K562 (cell line): ENCODE measurements around the gene TSHR. TPM values are rescaled to one million over a fixed set of nuclear protein-coding genes. Genes with fewer than 3 reads are reported as not detected.

Experiments
- ATAC-seq: fragments of 200-7000 bp; cut with Tn5 transposase; 3 replicates; pipeline ENCODE4 v1.9.1; 2020; ENCODE audit warnings: moderate library complexity
- BruUV-seq: library from RNA; stranded (reverse); fragments of 400-500 nt; replicated peaks from 2 replicates; lab custom pipeline; 2021; lab: Mats Ljungman, UMichigan
- CTCF ChIA-PET: fragments of 300-600 bp; formaldehyde crosslinking; extraction: SDS; loops from one replicate; lab custom pipeline; 2021; ENCODE audit warnings: low intra/inter-chr PET ratio; lab: Yijun Ruan, JAX
- POLR2A ChIA-PET: fragments of 300-600, 350-650 bp; sonication (Branson Sonifier 250); formaldehyde crosslinking; extraction: SDS; loops from one replicate; lab custom pipeline; 2021; ENCODE audit warnings: antibody characterized with exemption, inconsistent platforms; lab: Yijun Ruan, JAX
- DNase-seq, 4 experiments: peaks; one replicate each; pipeline versions ENCODE4 v3.0.0 to v3.0.0-alpha.2; 2011 to 2018; ENCODE audit warnings: low spot score in 3 of 4, mixed read lengths in 3 of 4; ENCODE audit errors: extremely low read depth in 1 of 4
- FAIRE-seq: peaks from 2 replicates; lab custom pipeline; 2011; peaks lifted over from hg19 to GRCh38; lab: Jason Lieb, UNC
- H2AFZ ChIP-seq: 2 replicates; pipeline ENCODE4 v1.6.0; 2011; ENCODE audit warnings: low read depth, low read length, control low read depth, inconsistent platforms
- H3K27ac ChIP-seq: fragments of 200-600 bp; 3 replicates; pipeline ENCODE4 v1.8.0; 2011; ENCODE audit warnings: low read depth, mild to moderate bottlenecking, control low read depth, inconsistent platforms, low read length, moderate library complexity, mixed read lengths; ENCODE audit errors: extremely low read depth
- H3K27me3 ChIP-seq, 2 experiments: fragments of 300-600 bp in 1 of 2; 2 replicates in 1 of 2; 3 replicates in 1 of 2; pipeline versions ENCODE4 v1.6.0 to v1.8.0; 2011; ENCODE audit warnings: inconsistent platforms in 2 of 2, low read length in 2 of 2, mild to moderate bottlenecking in 1 of 2, mixed read lengths in 1 of 2, moderate library complexity in 1 of 2; ENCODE audit not compliant: control insufficient read depth in 2 of 2, insufficient read depth in 2 of 2
- H3K36me3 ChIP-seq: fragments of 300-600 bp; 3 replicates; pipeline ENCODE4 v1.8.0; 2011; ENCODE audit warnings: mild to moderate bottlenecking, low read length, inconsistent platforms; ENCODE audit not compliant: control insufficient read depth, insufficient read depth
- H3K4me1 ChIP-seq, 2 experiments: fragments of 200-600 bp in 1 of 2; replicated peaks in 1 of 2; 2 replicates in 1 of 2; 3 replicates in 1 of 2; pipeline versions ENCODE4 v1.5.1 to v1.8.0; 2011; ENCODE audit warnings: inconsistent platforms in 2 of 2, low read length in 2 of 2, mild to moderate bottlenecking in 1 of 2, mixed read lengths in 1 of 2, moderate library complexity in 1 of 2; ENCODE audit not compliant: control insufficient read depth in 2 of 2, insufficient read depth in 2 of 2
- H3K4me2 ChIP-seq: 2 replicates; pipeline ENCODE4 v1.6.1; 2011; ENCODE audit warnings: low read length, control low read depth, inconsistent platforms, mixed read lengths; ENCODE audit not compliant: insufficient read depth
- H3K4me3 ChIP-seq: fragments of 200-600 bp; sonication (generic), shearing (Covaris generic); 2 replicates; pipeline ENCODE4 v1.5.1; 2016; ENCODE audit warnings: control low read depth, inconsistent platforms
- H3K79me2 ChIP-seq: fragments of 200-600 bp; 3 replicates; pipeline ENCODE4 v1.8.0; 2011; ENCODE audit warnings: low read length, inconsistent platforms; ENCODE audit not compliant: control insufficient read depth, insufficient read depth
- H3K9ac ChIP-seq, 2 experiments: 2 replicates each; pipeline versions ENCODE4 v1.6.0 to v1.6.1; 2011; ENCODE audit warnings: low read depth in 2 of 2, low read length in 2 of 2, control low read depth in 1 of 2, inconsistent platforms in 1 of 2, mild to moderate bottlenecking in 1 of 2, mixed read lengths in 1 of 2; ENCODE audit not compliant: insufficient read depth in 1 of 2
- H3K9me1 ChIP-seq: one replicate; pipeline ENCODE4 v1.6.0; 2011; ENCODE audit warnings: inconsistent platforms, mild to moderate bottlenecking, low read length, moderate library complexity; ENCODE audit not compliant: control insufficient read depth, insufficient read depth
- H3K9me3 ChIP-seq: replicated peaks from 2 replicates; pipeline ENCODE4 v1.5.1; 2011; ENCODE audit warnings: low read depth, low read length, inconsistent platforms; ENCODE audit not compliant: control insufficient read depth, insufficient read depth
- H4K20me1 ChIP-seq: replicated peaks from 2 replicates; pipeline ENCODE4 v1.6.1; 2011; ENCODE audit warnings: low read length, inconsistent platforms, mixed read lengths; ENCODE audit not compliant: control insufficient read depth, insufficient read depth
- ARID2 ChIP-seq: fragments of 450-650 bp; IDR thresholded peaks from 2 replicates; pipeline ENCODE4 v1.6.1; 2017; ENCODE audit warnings: antibody characterized with exemption, mild to moderate bottlenecking
- BCOR ChIP-seq: fragments of 450-650 bp; IDR thresholded peaks from 2 replicates; pipeline ENCODE4 v1.6.1; 2016
- COPS2 ChIP-seq: fragments of 450-650 bp; conservative IDR thresholded peaks from 2 replicates; pipeline ENCODE4 v1.6.1; 2016; ENCODE audit warnings: mild to moderate bottlenecking, moderate library complexity
- CREBBP ChIP-seq: IDR thresholded peaks from one replicate; pipeline ENCODE4 v1.6.1; 2012; ENCODE audit warnings: low read depth, mild to moderate bottlenecking, control low read depth, inconsistent platforms, low read length
- E2F3 ChIP-seq: fragments of 250-450 bp; sonication (Bioruptor Pico); IDR thresholded peaks from 2 replicates; pipeline ENCODE4 v1.4.0; 2020; ENCODE audit warnings: mild to moderate bottlenecking
- ETV1 ChIP-seq: fragments of 450-650 bp; conservative IDR thresholded peaks from 2 replicates; pipeline ENCODE4 v1.6.1; 2016; ENCODE audit warnings: missing genetic modification characterization, control low read depth, low read depth, missing compliant biosample characterization
- FOSL1 ChIP-seq: fragments of 200-800 bp; sonication (Bioruptor generic); conservative IDR thresholded peaks from 2 replicates; pipeline ENCODE4 v1.6.1; 2016; ENCODE audit warnings: missing genetic modification characterization, missing compliant biosample characterization
- HSF4 ChIP-seq: fragments of 250-450 bp; sonication (Bioruptor Pico); IDR thresholded peaks from 2 replicates; pipeline ENCODE4 v2.1.2; 2022; ENCODE audit warnings: mild to moderate bottlenecking, moderate library complexity, borderline replicate concordance
- LCOR ChIP-seq: sonication (generic); formaldehyde crosslinking; IDR thresholded peaks from 2 replicates; pipeline ENCODE4 v1.8.0; 2022; ENCODE audit warnings: mild to moderate bottlenecking, missing genetic modification reagents
- MXD1 ChIP-seq: fragments of 250-450 bp; sonication (Bioruptor Pico); IDR thresholded peaks from 2 replicates; pipeline ENCODE4 v1.8.0; 2021; ENCODE audit warnings: borderline replicate concordance, mild to moderate bottlenecking, moderate library complexity; ENCODE audit not compliant: poor library complexity, severe bottlenecking
- SREBF2 ChIP-seq: sonication (generic); formaldehyde crosslinking; IDR thresholded peaks from 2 replicates; pipeline ENCODE4 v1.4.0; 2020; ENCODE audit warnings: mild to moderate bottlenecking, missing genetic modification reagents
- TAF15 ChIP-seq: fragments of 200-400 bp; formaldehyde crosslinking; IDR thresholded peaks from 2 replicates; pipeline ENCODE4 v1.6.1; 2017; ENCODE audit warnings: mild to moderate bottlenecking, low read depth, low read length, moderate library complexity
- TRIM24 ChIP-seq, 2 experiments: fragments of 450-650 bp; IDR thresholded peaks; 2 replicates each; pipeline ENCODE4 v1.6.1; 2016
- ZNF274 ChIP-seq: IDR thresholded peaks from 2 replicates; pipeline ENCODE4 v1.6.1; 2011; ENCODE audit warnings: low read depth, mild to moderate bottlenecking, low read length, moderate library complexity, borderline replicate concordance
- WGBS: fragments of 100-300 bp; shearing (Covaris generic); methylation state at CpG from one replicate; pipeline ENCODE4 v1.1.6; 2016; ENCODE audit warnings: low coverage, mixed read lengths; ENCODE audit not compliant: insufficient coverage; ENCODE audit errors: missing lambda C conversion rate; 5-methylcytosine and 5-hydroxymethylcytosine counted together
- in situ Hi-C: fragments of 300-500 bp; cut with MboI; formaldehyde crosslinking; loops from 4 replicates; pipeline ENCODE4 v1.15.0; 2018; ENCODE audit warnings: inconsistent platforms, mixed read lengths
- intact Hi-C: fragments of 100-400 bp; cut with micrococcal nuclease; formaldehyde crosslinking; loops from 2 replicates; pipeline ENCODE4 v1.14.2; 2022
- polyA plus RNA-seq, 8 experiments: library from polyadenylated mRNA; depleted of rRNA in 4 of 8; stranded (reverse) in 5 of 8; unstranded in 3 of 8; fragments of >200 nt; fragmentation: Nextera tagmentation in 2 of 8; fragmentation: Illumina TruSeq in 1 of 8; extraction: Ambion mirVana in 2 of 8; extraction: Trizol in 1 of 8; gene quantifications; 2 replicates each; pipeline versions ENCODE4 v1.2.1 to v1.2.3, GENCODE V29; 2011 to 2014; ENCODE audit warnings: inconsistent platforms in 1 of 8, missing spikeins in 1 of 8
- total RNA-seq, 7 experiments: library from RNA; depleted of rRNA in 6 of 7; stranded (reverse); fragments of >200 nt in 6 of 7; fragmentation: Illumina TruSeq in 2 of 7; extraction: Trizol in 2 of 7; gene quantifications; 2 replicates each; pipeline versions ENCODE4 v1.2.1 to v1.2.3, GENCODE V29; 2011 to 2021; ENCODE audit warnings: low replicate concordance in 1 of 7
- TF ChIP-seq, protein P1 (sequence below): fragments of 450-650 bp; IDR thresholded peaks from 2 replicates; pipeline ENCODE4 v1.6.1; 2017; ENCODE audit warnings: antibody characterized with exemption, mild to moderate bottlenecking
- TF ChIP-seq, protein P2 (sequence below): fragments of 250-450 bp; sonication (Bioruptor Pico); IDR thresholded peaks from 2 replicates; pipeline ENCODE4 v1.4.0; 2020

Gene TSHR
- total and polyA plus RNA-seq, 9 of the 15 experiments (the other 6 are each of a cell fraction or from before 2014, with no cell fraction given): 0.01 to 0.10 TPM; not detected in 7

- TF ChIP-seq TRIM24 (IDR thresholded peaks at IDR 0.05): peak; percentile 42 to 58; a peak in 3 of 4 replicates
- no peak for TF ChIP-seq E2F3 (CRISPR knock-in tag)
- no peak for TF ChIP-seq CREBBP
Measured at GRCh38 chr14:81162941-81163340, 207.5 kb downstream of the TSHR start (continued).

DNA sequence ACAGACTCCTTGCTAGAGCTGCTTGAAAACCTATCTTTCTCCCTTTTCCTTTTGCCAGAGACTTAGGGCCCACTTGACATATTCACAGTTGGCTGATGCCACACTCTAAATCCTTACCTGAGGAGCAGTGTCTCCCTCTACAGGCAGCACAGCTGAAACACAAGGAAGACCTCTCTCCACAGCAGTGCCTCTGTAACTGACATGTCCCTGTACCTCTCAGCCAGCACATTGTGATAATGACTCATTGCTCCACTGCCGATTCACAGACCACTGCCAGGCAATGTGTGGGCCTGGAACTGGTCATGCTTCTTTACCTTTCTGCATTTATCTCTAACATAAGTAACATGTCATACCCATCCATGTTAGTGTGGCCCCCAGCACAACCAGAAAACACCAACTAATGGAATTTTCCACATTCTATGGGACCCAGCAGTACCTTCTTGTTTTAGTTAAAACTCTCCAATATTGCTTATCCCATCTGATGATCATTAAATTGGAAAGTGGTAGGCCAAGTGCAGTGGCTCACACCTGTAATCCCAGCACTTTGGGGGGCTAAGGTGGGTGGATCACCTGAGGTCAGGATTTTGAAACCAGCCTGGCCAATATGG is 208.8 kb downstream of the TSHR start:
- POLR2A ChIA-PET: interaction anchor here (1.1 kb wide), 1 partner anchor 8 kb away, joined by 3 read pairs; no protein-coding TSS in a partner anchor
- in situ Hi-C loops: no loop called here
- Histone ChIP-seq H3K9me3 (no peaks in the 10 kb centered on the region), H4K20me1 (no peaks in the 10 kb centered on the region), H3K9me1 (no peaks in the 10 kb centered on the region), H3K79me2 (no peaks in the 10 kb centered on the region), H3K4me2 (peak overlapping the region; percentile 3; the same call in 1 of the 2 replicates), H3K4me1 (peaks cover 0 to 22% of the 10 kb centered on the region in 2 experiments; a peak in 3 of 5 replicates), H3K9ac (no peak overlapping the region), H3K27me3 (no peaks in the 10 kb centered on the region), H2AFZ (peak overlapping the region; percentile 40), H3K27ac (peak overlapping the region; percentile 23; the same call in 2 of the 3 replicates), H3K4me3 (no peak overlapping the region), H3K36me3 (no peaks in the 10 kb centered on the region)
- BruUV-seq: no TSS peak
- CTCF ChIA-PET: interaction anchor here (1.3 kb wide), 1 partner anchor 167 kb away, joined by 3 read pairs; no protein-coding TSS in a partner anchor
- ATAC-seq (peak; percentile 96), DNase-seq (peak; percentile 33 to 82 (median 49)), FAIRE-seq (peak; percentile 87)
- WGBS: 0% methylated on average over 1 of the region's 1 CpG
- intact Hi-C loops: loop anchor here (1.0 to 2.0 kb wide), 3 partner anchors 102 to 210 kb away; no protein-coding TSS in a partner anchor
- TF ChIP-seq ARID2 (no peak), LCOR (CRISPR knock-in tag) (peak; percentile 30; the same call in 1 of the 2 replicates), BCOR (no peak), ETV1 (tag) (no peak), FOSL1 (tag) (peak; percentile 77), ZNF274 (no peak), TAF15 (no peak), HSF4 (CRISPR knock-in tag) (no peak), SREBF2 (no peak), MXD1 (CRISPR knock-in tag) (no peak), COPS2 (no peak)
- TF ChIP-seq, protein P1, sequence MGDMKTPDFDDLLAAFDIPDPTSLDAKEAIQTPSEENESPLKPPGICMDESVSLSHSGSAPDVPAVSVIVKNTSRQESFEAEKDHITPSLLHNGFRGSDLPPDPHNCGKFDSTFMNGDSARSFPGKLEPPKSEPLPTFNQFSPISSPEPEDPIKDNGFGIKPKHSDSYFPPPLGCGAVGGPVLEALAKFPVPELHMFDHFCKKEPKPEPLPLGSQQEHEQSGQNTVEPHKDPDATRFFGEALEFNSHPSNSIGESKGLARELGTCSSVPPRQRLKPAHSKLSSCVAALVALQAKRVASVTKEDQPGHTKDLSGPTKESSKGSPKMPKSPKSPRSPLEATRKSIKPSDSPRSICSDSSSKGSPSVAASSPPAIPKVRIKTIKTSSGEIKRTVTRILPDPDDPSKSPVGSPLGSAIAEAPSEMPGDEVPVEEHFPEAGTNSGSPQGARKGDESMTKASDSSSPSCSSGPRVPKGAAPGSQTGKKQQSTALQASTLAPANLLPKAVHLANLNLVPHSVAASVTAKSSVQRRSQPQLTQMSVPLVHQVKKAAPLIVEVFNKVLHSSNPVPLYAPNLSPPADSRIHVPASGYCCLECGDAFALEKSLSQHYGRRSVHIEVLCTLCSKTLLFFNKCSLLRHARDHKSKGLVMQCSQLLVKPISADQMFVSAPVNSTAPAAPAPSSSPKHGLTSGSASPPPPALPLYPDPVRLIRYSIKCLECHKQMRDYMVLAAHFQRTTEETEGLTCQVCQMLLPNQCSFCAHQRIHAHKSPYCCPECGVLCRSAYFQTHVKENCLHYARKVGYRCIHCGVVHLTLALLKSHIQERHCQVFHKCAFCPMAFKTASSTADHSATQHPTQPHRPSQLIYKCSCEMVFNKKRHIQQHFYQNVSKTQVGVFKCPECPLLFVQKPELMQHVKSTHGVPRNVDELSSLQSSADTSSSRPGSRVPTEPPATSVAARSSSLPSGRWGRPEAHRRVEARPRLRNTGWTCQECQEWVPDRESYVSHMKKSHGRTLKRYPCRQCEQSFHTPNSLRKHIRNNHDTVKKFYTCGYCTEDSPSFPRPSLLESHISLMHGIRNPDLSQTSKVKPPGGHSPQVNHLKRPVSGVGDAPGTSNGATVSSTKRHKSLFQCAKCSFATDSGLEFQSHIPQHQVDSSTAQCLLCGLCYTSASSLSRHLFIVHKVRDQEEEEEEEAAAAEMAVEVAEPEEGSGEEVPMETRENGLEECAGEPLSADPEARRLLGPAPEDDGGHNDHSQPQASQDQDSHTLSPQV: 0 out of 2 replicates have a peak, but pooled peaks have one; percentile 33
- TF ChIP-seq, protein P2, sequence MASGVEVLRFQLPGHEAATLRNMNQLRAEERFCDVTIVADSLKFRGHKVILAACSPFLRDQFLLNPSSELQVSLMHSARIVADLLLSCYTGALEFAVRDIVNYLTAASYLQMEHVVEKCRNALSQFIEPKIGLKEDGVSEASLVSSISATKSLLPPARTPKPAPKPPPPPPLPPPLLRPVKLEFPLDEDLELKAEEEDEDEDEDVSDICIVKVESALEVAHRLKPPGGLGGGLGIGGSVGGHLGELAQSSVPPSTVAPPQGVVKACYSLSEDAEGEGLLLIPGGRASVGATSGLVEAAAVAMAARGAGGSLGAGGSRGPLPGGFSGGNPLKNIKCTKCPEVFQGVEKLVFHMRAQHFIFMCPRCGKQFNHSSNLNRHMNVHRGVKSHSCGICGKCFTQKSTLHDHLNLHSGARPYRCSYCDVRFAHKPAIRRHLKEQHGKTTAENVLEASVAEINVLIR (CRISPR knock-in tag): no peak
